Measurements from ENCODE around the gene PDGFB. TPM values are rescaled to one million over a fixed set of nuclear protein-coding genes. Genes with fewer than 3 reads are reported as not detected.

The PDGFB gene
- total and polyA plus RNA-seq, 2 of the 4 experiments (the other 2 are of a cell fraction): 0.07 TPM; not detected in 1

- H3K4me2 ChIP-seq (ENCODE audit: low read depth, low read length): no peak overlapping the region
- peak overlapping the region; percentile 25 for H2BK20ac ChIP-seq (ENCODE audit: low read depth, low read length)
- no TSS peak for BruUV-seq (replicated peaks)
- no peaks in the 10 kb centered on the region for H3K27me3 ChIP-seq (ENCODE audit: control insufficient read depth, insufficient read depth, low read length)
- no peak overlapping the region for H4K5ac ChIP-seq (ENCODE audit: low read depth, low read length)
- peak overlapping the region; percentile 68 for H2BK120ac ChIP-seq (ENCODE audit: low read depth, low read length)
- H2AK5ac ChIP-seq (ENCODE audit: low read depth, low read length): peak overlapping the region; percentile 57; the same call in 1 of the 2 replicates
- peak overlapping the region; percentile 82 for H2AK9ac ChIP-seq (replicated peaks; ENCODE audit: low read depth, low read length, poor library complexity)
- peak overlapping the region; percentile 41 for H3K4ac ChIP-seq (ENCODE audit: low read depth, low read length)
- H3K56ac ChIP-seq (ENCODE audit: extremely low read depth, insufficient read depth, low read length): no peak overlapping the region
- peak overlapping the region in 1 of 2 experiments; percentile 80; a peak in 1 of 4 replicates for H4K8ac ChIP-seq (ENCODE audit: low read depth in 2 of 2, low read length in 2 of 2)
- peak overlapping the region; percentile 82 for H2AFZ ChIP-seq (replicated peaks; ENCODE audit: low read length, poor library complexity)
- peak overlapping the region; percentile 63 for H3K14ac ChIP-seq (replicated peaks; ENCODE audit: low read depth, low read length)
- ATAC-seq (ENCODE audit: low read depth) (peak; percentile 40; the same call in 1 of the 2 replicates), DNase-seq (peak; percentile 64)
- H3K4me3 ChIP-seq (ENCODE audit: insufficient read depth, low read depth, low read length): no peak overlapping the region
- no peak overlapping the region for H3K9ac ChIP-seq (ENCODE audit: low read depth, low read length)
- intact Hi-C loops (cut with micrococcal nuclease) (no loop called here), dilution Hi-C loops (cut with HindIII; ENCODE audit: low sequenced_read_pairs, unreplicated experiment) (no loop called here), in situ Hi-C loops (cut with MboI; ENCODE audit: low sequenced_read_pairs) (no loop called here)
- peak overlapping the region; percentile 1; the same call in 1 of the 3 replicates for H2BK15ac ChIP-seq (ENCODE audit: low read depth, low read length)
- H3K27ac ChIP-seq (ENCODE audit: insufficient read depth, low read length): no peak overlapping the region
- H3K4me1 ChIP-seq (ENCODE audit: control insufficient read depth, insufficient read depth, low read length): no peaks in the 10 kb centered on the region
- TF ChIP-seq RFX5 (IDR thresholded peaks at IDR 0.05; ENCODE audit: low read depth, low read length) (no peak), MAFK (IDR thresholded peaks at IDR 0.05; ENCODE audit: low read depth, low read length) (no peak), MXI1 (IDR thresholded peaks at IDR 0.05; ENCODE audit: borderline replicate concordance, low read depth, low read length) (no peak), MAZ (IDR thresholded peaks at IDR 0.05; ENCODE audit: borderline replicate concordance, low read depth, low read length) (no peak), BHLHE40 (IDR thresholded peaks at IDR 0.05; ENCODE audit: low read depth, low read length) (no peak), FOS (IDR thresholded peaks at IDR 0.05; ENCODE audit: low read depth, low read length) (no peak), NFE2L2 (IDR thresholded peaks at IDR 0.05; ENCODE audit: low read depth, low read length) (no peak), SMC3 (IDR thresholded peaks at IDR 0.05; ENCODE audit: low read depth, low read length) (no peak), POLR2A (IDR thresholded peaks at IDR 0.05; ENCODE audit: low read depth, low read length) (no peak), RCOR1 (IDR thresholded peaks at IDR 0.05; ENCODE audit: insufficient replicate concordance, low read length) (no peak), CHD1 (IDR thresholded peaks at IDR 0.05; ENCODE audit: low read depth, low read length) (no peak), CEBPB (IDR thresholded peaks at IDR 0.05; ENCODE audit: low read depth, low read length) (no peak)
- TF ChIP-seq, protein P1, sequence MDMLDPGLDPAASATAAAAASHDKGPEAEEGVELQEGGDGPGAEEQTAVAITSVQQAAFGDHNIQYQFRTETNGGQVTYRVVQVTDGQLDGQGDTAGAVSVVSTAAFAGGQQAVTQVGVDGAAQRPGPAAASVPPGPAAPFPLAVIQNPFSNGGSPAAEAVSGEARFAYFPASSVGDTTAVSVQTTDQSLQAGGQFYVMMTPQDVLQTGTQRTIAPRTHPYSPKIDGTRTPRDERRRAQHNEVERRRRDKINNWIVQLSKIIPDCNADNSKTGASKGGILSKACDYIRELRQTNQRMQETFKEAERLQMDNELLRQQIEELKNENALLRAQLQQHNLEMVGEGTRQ (IDR thresholded peaks at IDR 0.05; ENCODE audit: low read depth, low read length): no peak
- H3K9me1 ChIP-seq (ENCODE audit: insufficient read depth, low read length): peaks cover 14% of the 10 kb centered on the region
- H3K9me3 ChIP-seq (ENCODE audit: control insufficient read depth, insufficient read depth, low read length): peaks cover 11% of the 10 kb centered on the region
- H3K18ac ChIP-seq (ENCODE audit: low read depth, low read length): no peak overlapping the region
- no peak overlapping the region; the same call in 1 of the 2 replicates for H4K91ac ChIP-seq (ENCODE audit: insufficient read depth, low read depth, low read length)
- H3K23ac ChIP-seq (ENCODE audit: low read depth, low read length): peak overlapping the region; percentile 55; the same call in 1 of the 2 replicates
- H3K79me1 ChIP-seq (ENCODE audit: low read depth in 1 of 2, low read length in 2 of 2): no peaks in the 10 kb centered on the region
- WGBS, 2 experiments (ENCODE audit: extremely low coverage in 2 of 2, insufficient read length in 1 of 2): 62% methylated on average over 7 of the region's 12 CpGs; no CpG with 5 or more reads in 1 of the 2 experiments
- H4K20me1 ChIP-seq (ENCODE audit: insufficient read depth, low read length): no peaks in the 10 kb centered on the region
- POLR2A ChIA-PET (ENCODE audit: unreplicated experiment): no interaction called here
- H2BK5ac ChIP-seq (ENCODE audit: low read depth, low read length, poor library complexity, severe bottlenecking): no peak overlapping the region
- no peaks in the 10 kb centered on the region for H3K36me3 ChIP-seq (ENCODE audit: control insufficient read depth, insufficient read depth, low read length)
- CTCF ChIA-PET: no interaction called here
Observed at GRCh38 chr22:39266398-39267030, 21.7 kb upstream of the PDGFB start.

Data from IMR-90 (cell line).